Cardiac fibroblast (primary cell): Measurements from ENCODE around the gene FREM2.

Source experiments
- DNase-seq, 2 donors: peaks; one replicate each; pipeline versions ENCODE4 v3.0.0 to v3.0.0-alpha.2; 2010; ENCODE audit warnings: low read depth in 2 of 2
- H3K4me3 ChIP-seq, 2 donors: replicated peaks in 1 of 2; 1 replicate in 1 of 2; 2 replicates in 1 of 2; pipeline ENCODE4 v1.5.1; 2011; ENCODE audit warnings: low read depth in 2 of 2, low read length in 2 of 2, mild to moderate bottlenecking in 2 of 2, moderate library complexity in 1 of 2
- CTCF ChIP-seq: IDR thresholded peaks from one replicate; pipeline ENCODE4 v1.5.1; 2011; ENCODE audit warnings: low read depth, mild to moderate bottlenecking, low read length, inconsistent platforms

The FREM2 gene

GRCh38 chr13:38753878-38754277, 67.0 kb downstream of the FREM2 start:
- no peak for DNase-seq
- TF ChIP-seq CTCF = no peak
- H3K4me3 ChIP-seq = no peak overlapping the region

GRCh38 chr13:38755793-38756192, 68.9 kb downstream of the FREM2 start:
- H3K4me3 ChIP-seq = no peak overlapping the region
- DNase-seq = no peak
- TF ChIP-seq CTCF = no peak

DNA sequence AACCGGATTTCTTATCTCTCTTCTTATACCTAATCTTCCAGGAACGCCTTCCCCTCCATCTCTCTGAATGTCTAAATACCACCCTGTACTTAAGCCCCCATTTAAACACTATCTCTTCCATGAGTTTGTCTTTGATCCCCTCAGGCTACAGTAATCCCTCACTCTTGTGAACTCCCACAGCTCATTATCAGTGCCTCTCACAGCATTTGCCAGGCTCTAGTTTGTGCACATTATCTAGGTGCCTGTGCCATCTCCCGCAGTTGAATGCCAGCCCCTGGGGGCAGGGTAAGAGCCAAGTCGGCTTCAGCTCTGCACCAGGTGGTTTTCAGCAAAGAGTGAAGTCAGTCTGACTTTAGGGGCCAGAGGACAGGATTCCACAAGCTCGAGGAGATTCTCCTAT, 71.4 kb downstream of the FREM2 start:
- no peak for DNase-seq
- no peak for TF ChIP-seq CTCF
- H3K4me3 ChIP-seq = no peak overlapping the region

GRCh38 chr13:38759390-38759789, 72.5 kb downstream of the FREM2 start:
- no peak for TF ChIP-seq CTCF
- no peak for DNase-seq
- no peak overlapping the region for H3K4me3 ChIP-seq

GRCh38 chr13:38763446-38764381, 76.8 kb downstream of the FREM2 start:
- H3K4me3 ChIP-seq = no peak overlapping the region
- TF ChIP-seq CTCF = peak; percentile 57
- DNase-seq = peak; percentile 56 to 58

DNA sequence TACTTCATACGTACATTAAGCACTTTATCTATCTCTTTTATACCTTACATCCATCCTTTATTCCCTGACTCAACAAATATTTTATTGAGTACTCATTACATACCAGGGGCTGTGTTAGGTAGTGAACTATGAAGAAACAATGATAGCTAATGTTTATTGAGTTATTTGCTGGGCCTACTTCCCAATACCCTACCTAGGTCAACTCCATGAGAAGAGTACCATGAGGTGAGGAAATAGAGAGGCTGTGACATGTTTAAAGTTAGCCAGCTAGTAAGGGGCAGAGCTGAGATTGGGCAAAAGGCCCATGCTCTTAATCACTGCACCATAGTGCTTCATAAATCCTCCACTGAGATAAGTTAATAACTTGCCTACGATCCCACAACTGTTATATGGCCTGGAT, 79.9 kb downstream of the FREM2 start:
- no peak for TF ChIP-seq CTCF
- H3K4me3 ChIP-seq = no peak overlapping the region
- no peak for DNase-seq
